ENCODE results near the gene TSN.
"Not testable (repeated sequence)": the region's sequence is repeated elsewhere in the genome, so short reads cannot be mapped to it uniquely, and the experiment has no call there.

Gene TSN

GRCh38 chr2:121722479-121722878, 33.0 kb upstream of the TSN start:
- H3K27ac ChIP-seq (ENCODE audit: low read length), result no peak overlapping the region
- no peak overlapping the region for H3K4me3 ChIP-seq (ENCODE audit: low read length in 2 of 2)
- H3K36me3 ChIP-seq (ENCODE audit: control insufficient read depth in 2 of 2, insufficient read depth in 2 of 2, low read length in 2 of 2), result peaks cover 7% of the 10 kb centered on the region in 2 donors
- H3K4me1 ChIP-seq (ENCODE audit: control insufficient read depth, insufficient read depth, low read length), result peaks cover 3% of the 10 kb centered on the region
- no peaks in the 10 kb centered on the region for H3K27me3 ChIP-seq (ENCODE audit: control insufficient read depth in 1 of 2, insufficient read depth in 2 of 2, low read length in 2 of 2)
- no peak overlapping the region for H3K9ac ChIP-seq (ENCODE audit: low read length in 2 of 2)
- no peaks in the 10 kb centered on the region for H3K9me3 ChIP-seq (ENCODE audit: control insufficient read depth in 2 of 2, low read length in 2 of 2)

- Histone ChIP-seq H3K9ac (ENCODE audit: low read length in 2 of 2) (no peak overlapping the region), H3K9me3 (ENCODE audit: control insufficient read depth in 2 of 2, low read length in 2 of 2) (no peaks in the 10 kb centered on the region), H3K27me3 (ENCODE audit: control insufficient read depth in 1 of 2, insufficient read depth in 2 of 2, low read length in 2 of 2) (no peaks in the 10 kb centered on the region), H3K27ac (ENCODE audit: low read length) (no peak overlapping the region), H3K4me1 (ENCODE audit: control insufficient read depth, insufficient read depth, low read length) (peaks cover 3% of the 10 kb centered on the region), H3K36me3 (ENCODE audit: control insufficient read depth in 2 of 2, insufficient read depth in 2 of 2, low read length in 2 of 2) (peaks cover 9 to 10% of the 10 kb centered on the region in 2 donors), H3K4me3 (ENCODE audit: low read length in 2 of 2) (no peak overlapping the region)
Observed at GRCh38 chr2:121723316-121723715, 32.1 kb upstream of the TSN start.

GRCh38 chr2:121727332-121727731, 28.1 kb upstream of the TSN start:
- Histone ChIP-seq H3K4me1 (ENCODE audit: control insufficient read depth, insufficient read depth, low read length) (no peaks in the 10 kb centered on the region), H3K9me3 (ENCODE audit: control insufficient read depth in 2 of 2, low read length in 2 of 2) (no peaks in the 10 kb centered on the region), H3K4me3 (ENCODE audit: low read length in 2 of 2) (no peak overlapping the region), H3K36me3 (ENCODE audit: control insufficient read depth in 2 of 2, insufficient read depth in 2 of 2, low read length in 2 of 2) (peaks cover 29 to 30% of the 10 kb centered on the region in 2 donors), H3K27me3 (ENCODE audit: control insufficient read depth in 1 of 2, insufficient read depth in 2 of 2, low read length in 2 of 2) (no peaks in the 10 kb centered on the region), H3K9ac (ENCODE audit: low read length in 2 of 2) (no peak overlapping the region), H3K27ac (ENCODE audit: low read length) (no peak overlapping the region)

- Histone ChIP-seq H3K27ac (ENCODE audit: low read length) (no peak overlapping the region), H3K36me3 (ENCODE audit: control insufficient read depth in 2 of 2, insufficient read depth in 2 of 2, low read length in 2 of 2) (peaks cover 29 to 32% of the 10 kb centered on the region in 2 donors), H3K27me3 (ENCODE audit: control insufficient read depth in 1 of 2, insufficient read depth in 2 of 2, low read length in 2 of 2) (no peaks in the 10 kb centered on the region), H3K9ac (ENCODE audit: low read length in 2 of 2) (no peak overlapping the region), H3K9me3 (ENCODE audit: control insufficient read depth in 2 of 2, low read length in 2 of 2) (no peaks in the 10 kb centered on the region), H3K4me1 (ENCODE audit: control insufficient read depth, insufficient read depth, low read length) (no peaks in the 10 kb centered on the region), H3K4me3 (ENCODE audit: low read length in 2 of 2) (no peak overlapping the region)
Observed at GRCh38 chr2:121727950-121728349, 27.5 kb upstream of the TSN start.

- Histone ChIP-seq H3K9me3 (ENCODE audit: control insufficient read depth in 2 of 2, low read length in 2 of 2) (no peaks in the 10 kb centered on the region), H3K4me1 (ENCODE audit: control insufficient read depth, insufficient read depth, low read length) (peaks cover 3% of the 10 kb centered on the region), H3K36me3 (ENCODE audit: control insufficient read depth in 2 of 2, insufficient read depth in 2 of 2, low read length in 2 of 2) (peaks cover 29 to 36% of the 10 kb centered on the region in 2 donors)
Observed at GRCh38 chr2:121731366-121731765, 24.1 kb upstream of the TSN start.

GRCh38 chr2:121734544-121734943, 20.9 kb upstream of the TSN start:
- not testable (repeated sequence) for H3K4me1 ChIP-seq (ENCODE audit: control insufficient read depth, insufficient read depth, low read length); H3K9me3 ChIP-seq (ENCODE audit: control insufficient read depth in 2 of 2, low read length in 2 of 2); H3K4me3 ChIP-seq (ENCODE audit: low read length in 2 of 2); H3K27me3 ChIP-seq (ENCODE audit: control insufficient read depth in 1 of 2, insufficient read depth in 2 of 2, low read length in 2 of 2); H3K27ac ChIP-seq (ENCODE audit: low read length); H3K9ac ChIP-seq (ENCODE audit: low read length in 2 of 2)
- peaks cover 15 to 20% of the 10 kb centered on the region in 2 donors for H3K36me3 ChIP-seq (ENCODE audit: control insufficient read depth in 2 of 2, insufficient read depth in 2 of 2, low read length in 2 of 2)

More at GRCh38 chr2:121731366-121731765, 24.1 kb upstream of the TSN start:
- no peaks in the 10 kb centered on the region for H3K27me3 ChIP-seq (ENCODE audit: control insufficient read depth in 1 of 2, insufficient read depth in 2 of 2, low read length in 2 of 2)
- no peak overlapping the region for H3K4me3 ChIP-seq (ENCODE audit: low read length in 2 of 2)
- H3K9ac ChIP-seq (ENCODE audit: low read length in 2 of 2), result no peak overlapping the region
- H3K27ac ChIP-seq (ENCODE audit: low read length), result no peak overlapping the region

- Histone ChIP-seq H3K27me3 (ENCODE audit: control insufficient read depth in 1 of 2, insufficient read depth in 2 of 2, low read length in 2 of 2) (no peaks in the 10 kb centered on the region), H3K9ac (ENCODE audit: low read length in 2 of 2) (peak overlapping the region; percentile 94 to 99), H3K9me3 (ENCODE audit: control insufficient read depth in 2 of 2, low read length in 2 of 2) (no peaks in the 10 kb centered on the region), H3K4me3 (ENCODE audit: low read length in 2 of 2) (peak overlapping the region; percentile 94 to 99), H3K4me1 (ENCODE audit: control insufficient read depth, insufficient read depth, low read length) (peaks cover 7% of the 10 kb centered on the region), H3K36me3 (ENCODE audit: control insufficient read depth in 2 of 2, insufficient read depth in 2 of 2, low read length in 2 of 2) (peaks cover 13 to 18% of the 10 kb centered on the region in 2 donors), H3K27ac (ENCODE audit: low read length) (peak overlapping the region; percentile 78)
Observed at GRCh38 chr2:121735518-121736074, 19.9 kb upstream of the TSN start.

- Histone ChIP-seq H3K36me3 (ENCODE audit: control insufficient read depth in 2 of 2, insufficient read depth in 2 of 2, low read length in 2 of 2) (peaks cover 8 to 16% of the 10 kb centered on the region in 2 donors), H3K4me1 (ENCODE audit: control insufficient read depth, insufficient read depth, low read length) (peaks cover 7% of the 10 kb centered on the region), H3K27ac (ENCODE audit: low read length) (peak overlapping the region; percentile 78), H3K9ac (ENCODE audit: low read length in 2 of 2) (peak overlapping the region; percentile 94 to 99), H3K4me3 (ENCODE audit: low read length in 2 of 2) (peak overlapping the region; percentile 94 to 99), H3K9me3 (ENCODE audit: control insufficient read depth in 2 of 2, low read length in 2 of 2) (no peaks in the 10 kb centered on the region), H3K27me3 (ENCODE audit: control insufficient read depth in 1 of 2, insufficient read depth in 2 of 2, low read length in 2 of 2) (no peaks in the 10 kb centered on the region)
Observed at GRCh38 chr2:121736140-121736461, 19.4 kb upstream of the TSN start.

GRCh38 chr2:121736462-121737336, 18.8 kb upstream of the TSN start, which contains the start of gene NIFK:
NIFK (minus strand) TSS chr2:121736875; CDS start chr2:121736850, 25 bp downstream.
- Histone ChIP-seq H3K9ac (ENCODE audit: low read length in 2 of 2) (peak within 1 kb of the TSS; percentile 94 to 99), H3K36me3 (ENCODE audit: control insufficient read depth in 2 of 2, insufficient read depth in 2 of 2, low read length in 2 of 2) (peaks cover 3 to 10% of the 10 kb centered on the region in 2 donors), H3K27me3 (ENCODE audit: control insufficient read depth in 1 of 2, insufficient read depth in 2 of 2, low read length in 2 of 2) (no peaks in the 10 kb centered on the region), H3K27ac (ENCODE audit: low read length) (peak within 1 kb of the TSS; percentile 78), H3K4me3 (ENCODE audit: low read length in 2 of 2) (peak within 1 kb of the TSS; percentile 94 to 99), H3K9me3 (ENCODE audit: control insufficient read depth in 2 of 2, low read length in 2 of 2) (no peaks in the 10 kb centered on the region), H3K4me1 (ENCODE audit: control insufficient read depth, insufficient read depth, low read length) (peaks cover 7% of the 10 kb centered on the region)

GRCh38 chr2:121740973-121741372, 14.5 kb upstream of the TSN start:
- no peak overlapping the region for H3K9ac ChIP-seq (ENCODE audit: low read length in 2 of 2)
- no peaks in the 10 kb centered on the region for H3K36me3 ChIP-seq (ENCODE audit: control insufficient read depth in 2 of 2, insufficient read depth in 2 of 2, low read length in 2 of 2)
- H3K4me1 ChIP-seq (ENCODE audit: control insufficient read depth, insufficient read depth, low read length), result peaks cover 7% of the 10 kb centered on the region
- H3K9me3 ChIP-seq (ENCODE audit: control insufficient read depth in 2 of 2, low read length in 2 of 2), result no peaks in the 10 kb centered on the region
- H3K4me3 ChIP-seq (ENCODE audit: low read length in 2 of 2), result no peak overlapping the region
- no peaks in the 10 kb centered on the region for H3K27me3 ChIP-seq (ENCODE audit: control insufficient read depth in 1 of 2, insufficient read depth in 2 of 2, low read length in 2 of 2)
- H3K27ac ChIP-seq (ENCODE audit: low read length), result no peak overlapping the region

GRCh38 chr2:121741450-121741849, 14.0 kb upstream of the TSN start:
- no peak overlapping the region for H3K4me3 ChIP-seq (ENCODE audit: low read length in 2 of 2)
- no peak overlapping the region for H3K27ac ChIP-seq (ENCODE audit: low read length)
- no peaks in the 10 kb centered on the region for H3K36me3 ChIP-seq (ENCODE audit: control insufficient read depth in 2 of 2, insufficient read depth in 2 of 2, low read length in 2 of 2)
- peaks cover 4% of the 10 kb centered on the region for H3K4me1 ChIP-seq (ENCODE audit: control insufficient read depth, insufficient read depth, low read length)
- H3K9me3 ChIP-seq (ENCODE audit: control insufficient read depth in 2 of 2, low read length in 2 of 2), result no peaks in the 10 kb centered on the region
- no peak overlapping the region for H3K9ac ChIP-seq (ENCODE audit: low read length in 2 of 2)
- H3K27me3 ChIP-seq (ENCODE audit: control insufficient read depth in 1 of 2, insufficient read depth in 2 of 2, low read length in 2 of 2), result no peaks in the 10 kb centered on the region

All from stomach smooth muscle (tissue), 2 donors.